LNCaP clone FGC (cell line): ENCODE measurements around the gene HMCN2.

Source experiments
- DNase-seq: peaks from one replicate; pipeline ENCODE4 v3.0.0-alpha.2; 2011; ENCODE audit warnings: low read depth
- H3K4me3 ChIP-seq: 2 replicates; pipeline ENCODE4 v1.5.1; 2011; ENCODE audit warnings: mild to moderate bottlenecking, low read depth, low read length, control low read depth
- CTCF ChIP-seq: IDR thresholded peaks from 2 replicates; pipeline ENCODE4 v1.5.1; 2012; ENCODE audit warnings: mild to moderate bottlenecking; ENCODE audit not compliant: control insufficient read depth, insufficient read depth; ENCODE audit errors: extremely low read depth

The HMCN2 gene

GRCh38 chr9:130377612-130378011, 112.1 kb downstream of the HMCN2 start:
- DNase-seq, result no peak
- TF ChIP-seq CTCF, result no peak
- H3K4me3 ChIP-seq, result no peak overlapping the region

- no peak overlapping the region for H3K4me3 ChIP-seq
- no peak for TF ChIP-seq CTCF
- no peak for DNase-seq
Measured at GRCh38 chr9:130378875-130379648, 113.5 kb downstream of the HMCN2 start.

- no peak for TF ChIP-seq CTCF
- no peak for DNase-seq
- no peak overlapping the region for H3K4me3 ChIP-seq
Measured at GRCh38 chr9:130379649-130379970, 114.0 kb downstream of the HMCN2 start.

- no peak for DNase-seq
- no peak overlapping the region for H3K4me3 ChIP-seq
- no peak for TF ChIP-seq CTCF
Measured at GRCh38 chr9:130380920-130381469, 115.4 kb downstream of the HMCN2 start.

GRCh38 chr9:130381660-130382059, 116.1 kb downstream of the HMCN2 start:
- DNase-seq, result no peak
- TF ChIP-seq CTCF, result no peak
- no peak overlapping the region for H3K4me3 ChIP-seq

- no peak for DNase-seq
- H3K4me3 ChIP-seq, result no peak overlapping the region
- TF ChIP-seq CTCF, result no peak
Measured at GRCh38 chr9:130382096-130382495, 116.5 kb downstream of the HMCN2 start.
